HL-60 (cell line): ENCODE results near the gene POU2F3.

Experiments used
- DNase-seq, 2 experiments: peaks; one replicate each; pipeline ENCODE4 v3.0.0-alpha.2; 2010 to 2020; ENCODE audit warnings: low read depth in 1 of 2, low spot score in 1 of 2
- H3K27ac ChIP-seq: fragments of 250-450 bp; sonication (Bioruptor Pico); replicated peaks from 2 replicates; pipeline ENCODE4 v1.5.1; 2020; ENCODE audit warnings: mild to moderate bottlenecking, moderate library complexity
- H3K27me3 ChIP-seq: fragments of 250-450 bp; sonication (Bioruptor Pico); 2 replicates; pipeline ENCODE4 v1.5.1; 2021; ENCODE audit warnings: mild to moderate bottlenecking, moderate library complexity; ENCODE audit not compliant: insufficient read depth, poor library complexity, severe bottlenecking
- H3K4me3 ChIP-seq: replicated peaks from 2 replicates; pipeline ENCODE4 v1.5.1; 2011; ENCODE audit warnings: mild to moderate bottlenecking, control low read depth, low read length; ENCODE audit not compliant: insufficient read depth
- GABPA ChIP-seq: IDR thresholded peaks from 2 replicates; pipeline ENCODE4 v1.6.1; 2012; ENCODE audit warnings: low read depth
- POLR2AphosphoS5 ChIP-seq: IDR thresholded peaks from 2 replicates; pipeline ENCODE4 v1.6.1; 2012; ENCODE audit warnings: low read depth
- SPI1 ChIP-seq: IDR thresholded peaks from 2 replicates; pipeline ENCODE4 v1.6.1; 2012; ENCODE audit warnings: low read depth, mild to moderate bottlenecking, borderline replicate concordance
- TF ChIP-seq, protein P1 (sequence below): IDR thresholded peaks from 2 replicates; pipeline ENCODE4 v1.6.1; 2012; ENCODE audit warnings: low read depth; ENCODE audit not compliant: insufficient replicate concordance
- TF ChIP-seq, protein P2 (sequence below): IDR thresholded peaks from one replicate; pipeline ENCODE4 v1.5.1; 2011; ENCODE audit warnings: low read length, control low read depth, inconsistent platforms; ENCODE audit not compliant: insufficient read depth

Gene POU2F3

DNA sequence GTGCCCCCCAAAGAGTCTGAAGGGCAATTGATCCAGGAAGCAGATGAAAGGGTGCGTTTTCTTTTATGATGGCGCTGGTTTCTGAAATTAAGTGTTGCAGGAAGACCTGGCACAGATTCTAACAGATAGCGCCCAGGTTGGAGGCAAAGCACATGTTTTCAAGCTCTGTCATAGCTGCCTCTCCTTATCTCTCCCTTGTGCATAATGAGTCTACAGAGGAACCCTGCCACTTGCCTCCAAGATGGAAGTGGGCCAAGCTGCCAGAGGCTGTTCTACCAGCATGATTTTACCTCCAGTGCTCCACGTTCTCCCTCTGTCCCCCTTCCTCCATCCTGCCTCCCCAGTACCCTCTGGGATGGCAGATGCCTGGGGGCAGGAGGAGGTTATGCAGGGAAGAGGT is 55.2 kb downstream of the POU2F3 start:
- Histone ChIP-seq H3K4me3 (no peak overlapping the region), H3K27me3 (peaks cover 16% of the 10 kb centered on the region), H3K27ac (no peak overlapping the region)
- no peak for DNase-seq
- no peak for TF ChIP-seq POLR2AphosphoS5
- no peak for TF ChIP-seq SPI1
- TF ChIP-seq, protein P1, sequence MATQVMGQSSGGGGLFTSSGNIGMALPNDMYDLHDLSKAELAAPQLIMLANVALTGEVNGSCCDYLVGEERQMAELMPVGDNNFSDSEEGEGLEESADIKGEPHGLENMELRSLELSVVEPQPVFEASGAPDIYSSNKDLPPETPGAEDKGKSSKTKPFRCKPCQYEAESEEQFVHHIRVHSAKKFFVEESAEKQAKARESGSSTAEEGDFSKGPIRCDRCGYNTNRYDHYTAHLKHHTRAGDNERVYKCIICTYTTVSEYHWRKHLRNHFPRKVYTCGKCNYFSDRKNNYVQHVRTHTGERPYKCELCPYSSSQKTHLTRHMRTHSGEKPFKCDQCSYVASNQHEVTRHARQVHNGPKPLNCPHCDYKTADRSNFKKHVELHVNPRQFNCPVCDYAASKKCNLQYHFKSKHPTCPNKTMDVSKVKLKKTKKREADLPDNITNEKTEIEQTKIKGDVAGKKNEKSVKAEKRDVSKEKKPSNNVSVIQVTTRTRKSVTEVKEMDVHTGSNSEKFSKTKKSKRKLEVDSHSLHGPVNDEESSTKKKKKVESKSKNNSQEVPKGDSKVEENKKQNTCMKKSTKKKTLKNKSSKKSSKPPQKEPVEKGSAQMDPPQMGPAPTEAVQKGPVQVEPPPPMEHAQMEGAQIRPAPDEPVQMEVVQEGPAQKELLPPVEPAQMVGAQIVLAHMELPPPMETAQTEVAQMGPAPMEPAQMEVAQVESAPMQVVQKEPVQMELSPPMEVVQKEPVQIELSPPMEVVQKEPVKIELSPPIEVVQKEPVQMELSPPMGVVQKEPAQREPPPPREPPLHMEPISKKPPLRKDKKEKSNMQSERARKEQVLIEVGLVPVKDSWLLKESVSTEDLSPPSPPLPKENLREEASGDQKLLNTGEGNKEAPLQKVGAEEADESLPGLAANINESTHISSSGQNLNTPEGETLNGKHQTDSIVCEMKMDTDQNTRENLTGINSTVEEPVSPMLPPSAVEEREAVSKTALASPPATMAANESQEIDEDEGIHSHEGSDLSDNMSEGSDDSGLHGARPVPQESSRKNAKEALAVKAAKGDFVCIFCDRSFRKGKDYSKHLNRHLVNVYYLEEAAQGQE = no peak
- TF ChIP-seq, protein P2, sequence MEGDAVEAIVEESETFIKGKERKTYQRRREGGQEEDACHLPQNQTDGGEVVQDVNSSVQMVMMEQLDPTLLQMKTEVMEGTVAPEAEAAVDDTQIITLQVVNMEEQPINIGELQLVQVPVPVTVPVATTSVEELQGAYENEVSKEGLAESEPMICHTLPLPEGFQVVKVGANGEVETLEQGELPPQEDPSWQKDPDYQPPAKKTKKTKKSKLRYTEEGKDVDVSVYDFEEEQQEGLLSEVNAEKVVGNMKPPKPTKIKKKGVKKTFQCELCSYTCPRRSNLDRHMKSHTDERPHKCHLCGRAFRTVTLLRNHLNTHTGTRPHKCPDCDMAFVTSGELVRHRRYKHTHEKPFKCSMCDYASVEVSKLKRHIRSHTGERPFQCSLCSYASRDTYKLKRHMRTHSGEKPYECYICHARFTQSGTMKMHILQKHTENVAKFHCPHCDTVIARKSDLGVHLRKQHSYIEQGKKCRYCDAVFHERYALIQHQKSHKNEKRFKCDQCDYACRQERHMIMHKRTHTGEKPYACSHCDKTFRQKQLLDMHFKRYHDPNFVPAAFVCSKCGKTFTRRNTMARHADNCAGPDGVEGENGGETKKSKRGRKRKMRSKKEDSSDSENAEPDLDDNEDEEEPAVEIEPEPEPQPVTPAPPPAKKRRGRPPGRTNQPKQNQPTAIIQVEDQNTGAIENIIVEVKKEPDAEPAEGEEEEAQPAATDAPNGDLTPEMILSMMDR = no peak
- no peak for TF ChIP-seq GABPA

DNA sequence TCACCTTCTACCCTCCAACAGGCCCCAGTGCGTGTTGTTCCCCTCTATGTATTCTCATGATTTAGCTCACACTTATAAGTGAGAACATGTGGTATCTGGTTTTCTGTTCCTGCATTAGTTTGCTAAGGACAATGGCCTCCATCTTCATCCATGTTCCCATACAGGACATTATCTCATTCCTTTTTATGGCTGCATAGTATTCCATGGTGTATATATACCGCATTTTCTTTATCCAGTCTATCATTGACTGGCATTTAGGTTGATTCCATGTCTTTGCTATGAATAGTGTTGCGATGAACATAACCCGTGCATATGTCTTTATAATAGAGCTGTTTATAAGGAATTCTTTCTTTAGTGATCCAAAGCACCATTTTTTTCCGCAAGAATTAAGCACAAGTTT is 56.6 kb downstream of the POU2F3 start:
- Histone ChIP-seq H3K27ac (no peak overlapping the region), H3K4me3 (no peak overlapping the region), H3K27me3 (peaks cover 6% of the 10 kb centered on the region)
- TF ChIP-seq POLR2AphosphoS5 = no peak
- TF ChIP-seq, protein P1 = no peak
- TF ChIP-seq, protein P2 = no peak
- TF ChIP-seq GABPA = no peak
- DNase-seq = no peak

DNA sequence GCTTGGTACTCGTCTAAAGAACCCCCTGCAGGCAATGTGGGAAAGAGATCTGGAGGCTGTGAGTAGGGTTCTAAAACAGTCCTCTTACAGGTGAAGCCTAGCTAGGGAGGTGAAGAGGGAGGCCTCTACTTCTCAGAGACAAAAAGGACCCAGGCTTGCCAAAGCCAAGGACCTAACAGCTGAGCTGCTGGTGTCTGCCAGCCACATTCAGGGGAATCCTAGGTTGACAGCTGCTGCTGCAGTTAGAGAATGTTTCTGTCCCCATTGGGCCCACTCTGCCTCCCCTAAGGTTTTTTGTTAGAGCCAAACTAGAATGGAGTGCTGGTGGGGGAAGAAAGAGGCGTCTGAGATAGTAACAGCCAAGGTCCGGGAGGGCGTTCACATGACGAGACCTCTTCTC is 58.5 kb downstream of the POU2F3 start:
- Histone ChIP-seq H3K27me3 (peaks cover 6% of the 10 kb centered on the region), H3K27ac (no peak overlapping the region), H3K4me3 (no peak overlapping the region)
- no peak for DNase-seq
- TF ChIP-seq SPI1 = no peak
- TF ChIP-seq, protein P2 = no peak
- no peak for TF ChIP-seq POLR2AphosphoS5

DNA sequence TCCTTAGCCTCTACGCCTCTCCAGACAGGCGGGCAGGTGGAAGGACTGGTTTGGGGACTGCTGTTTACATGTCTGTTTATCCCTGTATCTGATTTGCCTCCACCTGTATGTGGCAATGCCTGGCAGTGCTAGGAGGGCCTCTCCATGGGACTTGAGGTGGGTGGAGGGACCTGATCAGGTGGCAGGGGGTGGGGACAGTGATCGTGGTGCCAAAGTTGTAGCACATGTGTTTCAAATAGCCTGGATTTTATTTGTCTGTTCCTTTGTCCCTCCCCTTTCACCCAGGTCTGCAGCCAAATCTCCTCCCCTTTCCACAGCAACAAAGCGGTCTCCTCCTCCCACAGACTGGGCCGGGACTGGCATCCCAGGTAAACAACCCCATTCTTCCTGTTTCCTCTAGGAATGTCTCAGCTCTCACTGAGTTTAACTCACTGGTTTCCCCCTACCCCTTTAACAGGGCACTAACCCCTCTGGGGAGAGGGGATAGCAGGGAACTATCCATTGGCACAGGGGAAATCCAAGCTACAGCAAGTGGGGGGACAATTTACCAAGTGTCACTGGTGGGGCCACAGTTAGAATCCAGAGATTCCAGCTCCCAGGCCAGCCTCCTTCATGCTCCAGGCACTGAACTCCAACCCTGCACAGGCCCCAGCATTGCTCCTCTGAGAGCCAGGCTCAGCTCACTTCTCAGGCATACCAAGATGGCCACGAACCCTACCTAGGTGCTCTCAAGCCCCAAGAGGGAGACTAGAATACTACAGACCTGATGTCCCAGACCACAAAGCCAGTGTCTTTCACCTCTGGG is 62.3 kb downstream of the POU2F3 start:
- TF ChIP-seq, protein P1 = no peak
- no peak for TF ChIP-seq GABPA
- no peak for DNase-seq
- no peak overlapping the region for H3K4me3 ChIP-seq
- H3K27ac ChIP-seq = no peak overlapping the region
- H3K27me3 ChIP-seq = no peaks in the 10 kb centered on the region
